GM12878 (cell line): ENCODE data around the gene ASAP2. TPM values are rescaled to one million over a fixed set of nuclear protein-coding genes. Genes with fewer than 3 reads are reported as not detected.

Experiments
- ATAC-seq: fragments of 200-7000 bp; cut with Tn5 transposase; 3 replicates; pipeline ENCODE4 v1.9.1; 2020; ENCODE audit warnings: mild to moderate bottlenecking, moderate library complexity
- BruUV-seq: library from RNA; stranded (reverse); fragments of 400-500 nt; replicated peaks from 2 replicates; lab custom pipeline; 2021; lab: Mats Ljungman, UMichigan
- CTCF ChIA-PET: fragments of 300-600 bp; sonication (Branson Sonifier 250); formaldehyde crosslinking; extraction: SDS; loops from one replicate; lab custom pipeline; 2021; ENCODE audit warnings: inconsistent platforms; lab: Yijun Ruan, JAX
- POLR2A ChIA-PET: fragments of 350-600 bp; formaldehyde crosslinking; extraction: SDS; loops from one replicate; lab custom pipeline; 2021; ENCODE audit warnings: inconsistent platforms; lab: Charles Lee
- RAD21 ChIA-PET: fragments of 300-600 bp; sonication (Branson Sonifier 250); formaldehyde crosslinking; loops from one replicate; lab custom pipeline; 2023; ENCODE audit warnings: antibody characterized with exemption; ENCODE audit not compliant: unreplicated experiment; lab: Charles Lee
- SMC1A ChIA-PET: fragments of 300-600 bp; sonication (Branson Sonifier 250); formaldehyde crosslinking; loops from one replicate; lab custom pipeline; 2023; ENCODE audit not compliant: unreplicated experiment, uncharacterized antibody; lab: Charles Lee
- DNase-seq: peaks from one replicate; pipeline ENCODE4 v3.0.0-alpha.2; 2011; ENCODE audit warnings: low read depth, low spot score
- FAIRE-seq: peaks from 3 replicates; lab custom pipeline; 2011; peaks lifted over from hg19 to GRCh38; lab: Jason Lieb, UNC
- H2AFZ ChIP-seq: 2 replicates; pipeline ENCODE4 v1.6.0; 2011; ENCODE audit warnings: low read depth, low read length, control low read depth; ENCODE audit not compliant: control insufficient read depth
- H3K27ac ChIP-seq: 2 replicates; pipeline ENCODE4 v1.5.1; 2011; ENCODE audit warnings: control low read depth; ENCODE audit not compliant: control insufficient read depth, insufficient read depth
- H3K27me3 ChIP-seq, 2 experiments: replicated peaks in 1 of 2; 2 replicates each; pipeline versions ENCODE4 v1.6.0 to v1.6.1; 2011; ENCODE audit warnings: low read length in 1 of 2; ENCODE audit not compliant: control insufficient read depth in 2 of 2, insufficient read depth in 2 of 2
- H3K36me3 ChIP-seq, 2 experiments: 2 replicates each; pipeline ENCODE4 v1.5.1; 2011; ENCODE audit warnings: low read length in 1 of 2; ENCODE audit not compliant: control insufficient read depth in 2 of 2, insufficient read depth in 2 of 2
- H3K4me1 ChIP-seq: 2 replicates; pipeline ENCODE4 v1.6.1; 2011; ENCODE audit warnings: mild to moderate bottlenecking, low read length, moderate library complexity, mixed read lengths; ENCODE audit not compliant: control insufficient read depth, insufficient read depth
- H3K4me2 ChIP-seq: 2 replicates; pipeline ENCODE4 v1.6.0; 2011; ENCODE audit warnings: control low read depth; ENCODE audit not compliant: control insufficient read depth, insufficient read depth
- H3K4me3 ChIP-seq: fragments of 200-600 bp; sonication (generic); 2 replicates; pipeline ENCODE4 v1.5.1; 2016
- H3K79me2 ChIP-seq: 2 replicates; pipeline ENCODE4 v1.6.0; 2011; ENCODE audit warnings: low read length; ENCODE audit not compliant: control insufficient read depth, insufficient read depth
- H3K9ac ChIP-seq: 2 replicates; pipeline ENCODE4 v1.8.0; 2011; ENCODE audit warnings: low read length, control low read depth, mixed read lengths; ENCODE audit not compliant: control insufficient read depth, insufficient read depth
- H3K9me3 ChIP-seq: replicated peaks from 3 replicates; pipeline ENCODE4 v1.5.1; 2011; ENCODE audit warnings: mild to moderate bottlenecking, low read length; ENCODE audit not compliant: control insufficient read depth, insufficient read depth
- H4K20me1 ChIP-seq: 2 replicates; pipeline ENCODE4 v1.6.0; 2011; ENCODE audit not compliant: control insufficient read depth, insufficient read depth
- CBX3 ChIP-seq: fragments of 200-600 bp; sonication (generic); IDR thresholded peaks from 2 replicates; pipeline ENCODE4 v1.6.1; 2016; ENCODE audit warnings: low read depth, borderline replicate concordance
- E2F8 ChIP-seq: fragments of 450-650 bp; IDR thresholded peaks from 2 replicates; pipeline ENCODE4 v1.6.1; 2018; ENCODE audit warnings: mild to moderate bottlenecking, low read depth, moderate library complexity; ENCODE audit not compliant: partially characterized antibody
- NFYB ChIP-seq: IDR thresholded peaks from 2 replicates; pipeline ENCODE4 v1.6.1; 2011; ENCODE audit warnings: low read depth, mild to moderate bottlenecking, low read length, improper control_type of control experiment, moderate library complexity; ENCODE audit not compliant: insufficient read depth
- SREBF2 ChIP-seq: IDR thresholded peaks from 2 replicates; pipeline ENCODE4 v1.6.1; 2012; ENCODE audit warnings: mild to moderate bottlenecking, low read length
- TARDBP ChIP-seq: IDR thresholded peaks from 2 replicates; pipeline ENCODE4 v1.6.1; 2016; ENCODE audit warnings: borderline replicate concordance
- TCF7 ChIP-seq: IDR thresholded peaks from 2 replicates; pipeline ENCODE4 v1.6.1; 2014; ENCODE audit warnings: antibody characterized with exemption, borderline replicate concordance
- ZNF384 ChIP-seq: IDR thresholded peaks from 2 replicates; pipeline ENCODE4 v1.6.1; 2012; ENCODE audit warnings: low read depth, mild to moderate bottlenecking, low read length, improper control_type of control experiment, borderline replicate concordance
- WGBS: methylation state at CpG from one replicate; pipeline ENCODE4 v1.1.6; 2016; ENCODE audit warnings: low lambda C conversion rate; ENCODE audit not compliant: insufficient replicate concordance, insufficient coverage; ENCODE audit errors: missing lambda C conversion rate; 5-methylcytosine and 5-hydroxymethylcytosine counted together
- in situ Hi-C: fragments of 300-500 bp; cut with MboI; formaldehyde crosslinking; loops from 9 replicates; pipeline ENCODE4 v1.14.3; 2018; ENCODE audit warnings: mixed read lengths
- intact Hi-C: fragments of 100-400 bp; cut with micrococcal nuclease; formaldehyde crosslinking; loops from one replicate; pipeline ENCODE4 v1.14.2; 2022; ENCODE audit not compliant: unreplicated experiment
- polyA plus RNA-seq, 11 experiments: library from polyadenylated mRNA; depleted of rRNA in 4 of 11; unstranded in 6 of 11; stranded (reverse) in 5 of 11; fragments of >200 nt; fragmentation: Nextera tagmentation in 4 of 11; fragmentation: Illumina TruSeq in 1 of 11; extraction: Ambion mirVana in 4 of 11; extraction: Trizol in 1 of 11; gene quantifications; 1 replicate in 1 of 11; 2 replicates in 10 of 11; pipeline versions ENCODE4 v1.2.1 to v1.2.3, GENCODE V29; 2011 to 2016; ENCODE audit warnings: inconsistent platforms in 2 of 11, missing spikeins in 2 of 11, low read depth in 1 of 11
- total RNA-seq, 4 experiments: library from RNA; depleted of rRNA in 3 of 4; stranded (reverse); fragments of >200 nt in 3 of 4; fragmentation: Illumina TruSeq in 1 of 4; extraction: Trizol in 1 of 4; gene quantifications; 2 replicates each; pipeline versions ENCODE4 v1.2.1 to v1.2.3, GENCODE V29; 2013 to 2021
- TF ChIP-seq, protein P1 (sequence below): IDR thresholded peaks from 2 replicates; pipeline ENCODE4 v1.6.1; 2011; ENCODE audit warnings: low read depth, low read length, improper control_type of control experiment, borderline replicate concordance
- TF ChIP-seq, protein P2 (sequence below): fragments of 150-350 bp; IDR thresholded peaks from 2 replicates; pipeline ENCODE4 v1.6.1; 2016; ENCODE audit warnings: low read depth, low read length
- TF ChIP-seq, protein P3 (sequence below): IDR thresholded peaks from 2 replicates; pipeline ENCODE4 v1.6.1; 2011; ENCODE audit warnings: low read depth, mild to moderate bottlenecking, low read length, moderate library complexity, borderline replicate concordance; ENCODE audit errors: extremely low read depth

ASAP2 gene
- total and polyA plus RNA-seq, 10 of the 15 experiments (the other 5 are each of a cell fraction or from before 2014, with no cell fraction given): 0.05 to 0.27 (median 0.07) TPM; not detected in 4

GRCh38 chr2:9251154-9252001 is 44.8 kb downstream of the ASAP2 start:
- H2AFZ ChIP-seq: no peak overlapping the region
- H3K9me3 ChIP-seq: no peaks in the 10 kb centered on the region
- H3K36me3 ChIP-seq: no peaks in the 10 kb centered on the region
- H3K4me3 ChIP-seq: no peak overlapping the region
- TF ChIP-seq, protein P1, sequence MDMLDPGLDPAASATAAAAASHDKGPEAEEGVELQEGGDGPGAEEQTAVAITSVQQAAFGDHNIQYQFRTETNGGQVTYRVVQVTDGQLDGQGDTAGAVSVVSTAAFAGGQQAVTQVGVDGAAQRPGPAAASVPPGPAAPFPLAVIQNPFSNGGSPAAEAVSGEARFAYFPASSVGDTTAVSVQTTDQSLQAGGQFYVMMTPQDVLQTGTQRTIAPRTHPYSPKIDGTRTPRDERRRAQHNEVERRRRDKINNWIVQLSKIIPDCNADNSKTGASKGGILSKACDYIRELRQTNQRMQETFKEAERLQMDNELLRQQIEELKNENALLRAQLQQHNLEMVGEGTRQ: no peak
- TF ChIP-seq CBX3: no peak
- no peak for TF ChIP-seq NFYB
- no peak for TF ChIP-seq TARDBP
- TF ChIP-seq, protein P2, sequence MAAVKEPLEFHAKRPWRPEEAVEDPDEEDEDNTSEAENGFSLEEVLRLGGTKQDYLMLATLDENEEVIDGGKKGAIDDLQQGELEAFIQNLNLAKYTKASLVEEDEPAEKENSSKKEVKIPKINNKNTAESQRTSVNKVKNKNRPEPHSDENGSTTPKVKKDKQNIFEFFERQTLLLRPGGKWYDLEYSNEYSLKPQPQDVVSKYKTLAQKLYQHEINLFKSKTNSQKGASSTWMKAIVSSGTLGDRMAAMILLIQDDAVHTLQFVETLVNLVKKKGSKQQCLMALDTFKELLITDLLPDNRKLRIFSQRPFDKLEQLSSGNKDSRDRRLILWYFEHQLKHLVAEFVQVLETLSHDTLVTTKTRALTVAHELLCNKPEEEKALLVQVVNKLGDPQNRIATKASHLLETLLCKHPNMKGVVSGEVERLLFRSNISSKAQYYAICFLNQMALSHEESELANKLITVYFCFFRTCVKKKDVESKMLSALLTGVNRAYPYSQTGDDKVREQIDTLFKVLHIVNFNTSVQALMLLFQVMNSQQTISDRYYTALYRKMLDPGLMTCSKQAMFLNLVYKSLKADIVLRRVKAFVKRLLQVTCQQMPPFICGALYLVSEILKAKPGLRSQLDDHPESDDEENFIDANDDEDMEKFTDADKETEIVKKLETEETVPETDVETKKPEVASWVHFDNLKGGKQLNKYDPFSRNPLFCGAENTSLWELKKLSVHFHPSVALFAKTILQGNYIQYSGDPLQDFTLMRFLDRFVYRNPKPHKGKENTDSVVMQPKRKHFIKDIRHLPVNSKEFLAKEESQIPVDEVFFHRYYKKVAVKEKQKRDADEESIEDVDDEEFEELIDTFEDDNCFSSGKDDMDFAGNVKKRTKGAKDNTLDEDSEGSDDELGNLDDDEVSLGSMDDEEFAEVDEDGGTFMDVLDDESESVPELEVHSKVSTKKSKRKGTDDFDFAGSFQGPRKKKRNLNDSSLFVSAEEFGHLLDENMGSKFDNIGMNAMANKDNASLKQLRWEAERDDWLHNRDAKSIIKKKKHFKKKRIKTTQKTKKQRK: no peak
- TF ChIP-seq SREBF2: no peak
- TF ChIP-seq ZNF384: no peak
- TF ChIP-seq, protein P3, sequence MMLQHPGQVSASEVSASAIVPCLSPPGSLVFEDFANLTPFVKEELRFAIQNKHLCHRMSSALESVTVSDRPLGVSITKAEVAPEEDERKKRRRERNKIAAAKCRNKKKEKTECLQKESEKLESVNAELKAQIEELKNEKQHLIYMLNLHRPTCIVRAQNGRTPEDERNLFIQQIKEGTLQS: no peak
- TF ChIP-seq E2F8: no peak
- TF ChIP-seq TCF7: no peak
- no peak for DNase-seq
- no peak overlapping the region for H3K4me2 ChIP-seq
- no peak overlapping the region for H3K27ac ChIP-seq
- intact Hi-C loops: no loop called here
- H3K4me1 ChIP-seq: no peaks in the 10 kb centered on the region
- in situ Hi-C loops: no loop called here
- ChIA-PET SMC1A (interaction anchor here (1.3 kb wide), 1 partner anchor 90 kb away, joined by 4 read pairs; no protein-coding TSS in a partner anchor), CTCF (interaction anchor here (1.1 kb wide), 1 partner anchor 79 kb away, joined by 3 read pairs; no protein-coding TSS in a partner anchor), RAD21 (no interaction called here), POLR2A (interaction anchor here (0.6 kb wide), 1 partner anchor 1873 kb away, joined by 4 read pairs; no protein-coding TSS in a partner anchor)
- 37% methylated on average over 16 of the region's 16 CpGs for WGBS
- H3K9ac ChIP-seq: no peak overlapping the region
- no TSS peak for BruUV-seq
- H3K79me2 ChIP-seq: no peaks in the 10 kb centered on the region
- no peak for ATAC-seq
- no peak for FAIRE-seq
- no peaks in the 10 kb centered on the region; a peak in 1 of 4 replicates for H3K27me3 ChIP-seq
- no peaks in the 10 kb centered on the region for H4K20me1 ChIP-seq
